IMR-90 (cell line): ENCODE measurements around the gene RTN1. TPM values are rescaled to one million over a fixed set of nuclear protein-coding genes. Genes with fewer than 3 reads are reported as not detected.

Source experiments
- ATAC-seq: fragments of 200-7000 bp; cut with Tn5 transposase; 2 replicates; pipeline ENCODE4 v1.9.1; 2020; ENCODE audit warnings: low read depth, mild to moderate bottlenecking, moderate library complexity
- BruUV-seq: library from RNA; stranded (reverse); fragments of 400-500 nt; replicated peaks from 2 replicates; lab custom pipeline; 2021; lab: Mats Ljungman, UMichigan
- CTCF ChIA-PET: fragments of 300-600 bp; formaldehyde crosslinking; extraction: SDS; loops from one replicate; lab custom pipeline; 2021; ENCODE audit warnings: antibody characterized with exemption; lab: Yijun Ruan, JAX
- POLR2A ChIA-PET: fragments of 300-600 bp; sonication (Branson Sonifier 250); formaldehyde crosslinking; loops from one replicate; lab custom pipeline; 2022; ENCODE audit warnings: antibody characterized with exemption; ENCODE audit not compliant: unreplicated experiment; lab: Charles Lee
- DNase-seq: peaks from one replicate; pipeline ENCODE4 v3.0.0; 2013
- H2AFZ ChIP-seq: replicated peaks from 2 replicates; pipeline ENCODE3; 2013; ENCODE audit warnings: low read length, mild to moderate bottlenecking; ENCODE audit not compliant: poor library complexity
- H2AK5ac ChIP-seq: 2 replicates; pipeline ENCODE4 v1.6.1; 2013; ENCODE audit warnings: low read depth, low read length, inconsistent platforms
- H2AK9ac ChIP-seq: replicated peaks from 2 replicates; pipeline ENCODE3; 2013; ENCODE audit warnings: mild to moderate bottlenecking, low read depth, low read length, moderate library complexity; ENCODE audit not compliant: poor library complexity
- H2BK120ac ChIP-seq: 2 replicates; pipeline ENCODE4 v1.6.1; 2013; ENCODE audit warnings: low read depth, low read length, inconsistent platforms
- H2BK15ac ChIP-seq: 3 replicates; pipeline ENCODE4 v1.6.1; 2013; ENCODE audit warnings: low read depth, low read length, inconsistent platforms
- H2BK20ac ChIP-seq: 2 replicates; pipeline ENCODE4 v1.6.1; 2013; ENCODE audit warnings: low read depth, mild to moderate bottlenecking, inconsistent platforms, low read length, moderate library complexity
- H2BK5ac ChIP-seq: 2 replicates; pipeline ENCODE4 v1.6.1; 2013; ENCODE audit warnings: mild to moderate bottlenecking, low read depth, low read length, inconsistent platforms; ENCODE audit not compliant: poor library complexity, severe bottlenecking
- H3K14ac ChIP-seq: replicated peaks from 2 replicates; pipeline ENCODE4 v1.6.1; 2013; ENCODE audit warnings: low read depth, low read length, inconsistent platforms
- H3K18ac ChIP-seq: 2 replicates; pipeline ENCODE4 v1.6.1; 2013; ENCODE audit warnings: low read depth, low read length, control low read depth
- H3K23ac ChIP-seq: 2 replicates; pipeline ENCODE4 v1.6.1; 2013; ENCODE audit warnings: low read depth, low read length, inconsistent platforms
- H3K27ac ChIP-seq: 2 replicates; pipeline ENCODE4 v1.5.1; 2013; ENCODE audit warnings: mild to moderate bottlenecking, control low read depth, low read length; ENCODE audit not compliant: insufficient read depth
- H3K27me3 ChIP-seq: 2 replicates; pipeline ENCODE4 v1.6.1; 2013; ENCODE audit warnings: low read length; ENCODE audit not compliant: control insufficient read depth, insufficient read depth
- H3K36me3 ChIP-seq: 2 replicates; pipeline ENCODE4 v1.6.1; 2013; ENCODE audit warnings: low read length, mixed read lengths; ENCODE audit not compliant: control insufficient read depth, insufficient read depth
- H3K4ac ChIP-seq: 2 replicates; pipeline ENCODE4 v1.6.1; 2013; ENCODE audit warnings: low read depth, low read length, inconsistent platforms
- H3K4me1 ChIP-seq: 2 replicates; pipeline ENCODE4 v1.6.1; 2013; ENCODE audit warnings: low read length, mixed read lengths; ENCODE audit not compliant: control insufficient read depth, insufficient read depth
- H3K4me2 ChIP-seq: 2 replicates; pipeline ENCODE4 v1.6.1; 2013; ENCODE audit warnings: low read depth, mild to moderate bottlenecking, control low read depth, low read length, moderate library complexity
- H3K4me3 ChIP-seq: 2 replicates; pipeline ENCODE4 v1.5.1; 2013; ENCODE audit warnings: low read depth, mild to moderate bottlenecking, control low read depth, low read length, moderate library complexity; ENCODE audit not compliant: insufficient read depth
- H3K56ac ChIP-seq: 2 replicates; pipeline ENCODE4 v1.6.1; 2013; ENCODE audit warnings: low read length, inconsistent platforms; ENCODE audit not compliant: insufficient read depth; ENCODE audit errors: extremely low read depth
- H3K79me1 ChIP-seq, 2 experiments: 2 replicates each; pipeline ENCODE4 v1.6.1; 2013; ENCODE audit warnings: low read length in 2 of 2, inconsistent platforms in 1 of 2, low read depth in 1 of 2
- H3K9ac ChIP-seq: 2 replicates; pipeline ENCODE4 v1.6.1; 2013; ENCODE audit warnings: low read depth, low read length, control low read depth
- H3K9me1 ChIP-seq: 2 replicates; pipeline ENCODE4 v1.6.1; 2013; ENCODE audit warnings: low read length, inconsistent platforms; ENCODE audit not compliant: insufficient read depth
- H3K9me3 ChIP-seq: 2 replicates; pipeline ENCODE4 v1.6.1; 2013; ENCODE audit warnings: low read length; ENCODE audit not compliant: control insufficient read depth, insufficient read depth
- H4K20me1 ChIP-seq: 2 replicates; pipeline ENCODE4 v1.6.1; 2013; ENCODE audit warnings: low read length, inconsistent platforms; ENCODE audit not compliant: insufficient read depth
- H4K5ac ChIP-seq: 2 replicates; pipeline ENCODE4 v1.6.1; 2013; ENCODE audit warnings: mild to moderate bottlenecking, low read depth, low read length, control low read depth
- H4K8ac ChIP-seq, 2 experiments: 2 replicates each; pipeline ENCODE4 v1.6.1; 2013; ENCODE audit warnings: low read depth in 2 of 2, low read length in 2 of 2, control low read depth in 1 of 2, inconsistent platforms in 1 of 2
- H4K91ac ChIP-seq: 2 replicates; pipeline ENCODE4 v1.6.1; 2013; ENCODE audit warnings: low read depth, low read length, inconsistent platforms; ENCODE audit not compliant: insufficient read depth
- BHLHE40 ChIP-seq: fragments of 150-350 bp; IDR thresholded peaks from 2 replicates; pipeline ENCODE4 v1.6.1; 2016; ENCODE audit warnings: mild to moderate bottlenecking, low read depth, low read length
- ELK1 ChIP-seq: fragments of 150-350 bp; IDR thresholded peaks from 2 replicates; pipeline ENCODE4 v1.6.1; 2016; ENCODE audit warnings: low read depth, mild to moderate bottlenecking, low read length, moderate library complexity, borderline replicate concordance
- MAFK ChIP-seq: IDR thresholded peaks from 2 replicates; pipeline ENCODE4 v1.6.1; 2012; ENCODE audit warnings: low read depth, low read length, improper control_type of control experiment
- MAZ ChIP-seq: IDR thresholded peaks from 2 replicates; pipeline ENCODE4 v1.6.1; 2012; ENCODE audit warnings: low read depth, mild to moderate bottlenecking, low read length, improper control_type of control experiment, moderate library complexity, borderline replicate concordance
- NFE2L2 ChIP-seq: fragments of 150-350 bp; IDR thresholded peaks from 2 replicates; pipeline ENCODE4 v1.6.1; 2016; ENCODE audit warnings: low read depth, mild to moderate bottlenecking, low read length
- POLR2A ChIP-seq: IDR thresholded peaks from 2 replicates; pipeline ENCODE4 v1.6.1; 2012; ENCODE audit warnings: mild to moderate bottlenecking, low read depth, low read length
- RCOR1 ChIP-seq: IDR thresholded peaks from 2 replicates; pipeline ENCODE4 v1.6.1; 2012; ENCODE audit warnings: mild to moderate bottlenecking, low read length, improper control_type of control experiment; ENCODE audit not compliant: insufficient replicate concordance
- SMC3 ChIP-seq: fragments of 150-350 bp; IDR thresholded peaks from 2 replicates; pipeline ENCODE4 v1.6.1; 2016; ENCODE audit warnings: low read depth, mild to moderate bottlenecking, antibody characterized with exemption, low read length, moderate library complexity
- USF2 ChIP-seq: fragments of 150-350 bp; IDR thresholded peaks from 2 replicates; pipeline ENCODE4 v1.6.1; 2017; ENCODE audit warnings: mild to moderate bottlenecking, antibody characterized with exemption, low read length, low read depth
- WGBS, 2 experiments: methylation state at CpG; one replicate each; pipeline versions ENCODE4 v1.1.5 to v1.1.7; 2013; ENCODE audit warnings: missing lambda C conversion rate in 2 of 2; ENCODE audit not compliant: insufficient read length in 1 of 2; ENCODE audit errors: extremely low coverage in 2 of 2; 5-methylcytosine and 5-hydroxymethylcytosine counted together
- dilution Hi-C: fragments of 300-500 bp; cut with HindIII; formaldehyde crosslinking; loops from one replicate; pipeline ENCODE4 v1.14.3; 2018; ENCODE audit warnings: low sequenced_read_pairs; ENCODE audit not compliant: unreplicated experiment
- in situ Hi-C: fragments of 300-500 bp; cut with MboI; formaldehyde crosslinking; loops from 3 replicates; pipeline ENCODE4 v1.14.3; 2019; ENCODE audit warnings: low sequenced_read_pairs, inconsistent platforms, mixed read lengths
- intact Hi-C: fragments of 100-400 bp; cut with micrococcal nuclease; formaldehyde crosslinking; loops from 2 replicates; pipeline ENCODE4 v1.10.0; 2022
- polyA plus RNA-seq, 3 experiments: library from polyadenylated mRNA; depleted of rRNA; stranded (reverse); fragments of >200 nt; gene quantifications; 2 replicates each; pipeline ENCODE4 v1.2.3, GENCODE V29; 2012; ENCODE audit warnings: low replicate concordance in 1 of 3
- total RNA-seq: library from RNA; depleted of rRNA; stranded (reverse); fragments of >200 nt; gene quantifications from 2 replicates; pipeline ENCODE4 v1.2.3, GENCODE V29; 2012

Gene RTN1
- total and polyA plus RNA-seq, 2 of the 4 experiments (the other 2 are of a cell fraction): 0.18 to 0.46 TPM

GRCh38 chr14:59664741-59665140, 205.8 kb downstream of the RTN1 start:
- intact Hi-C loops (no loop called here), dilution Hi-C loops (no loop called here), in situ Hi-C loops (no loop called here)
- BruUV-seq: no TSS peak
- Histone ChIP-seq H4K8ac (no peak overlapping the region), H3K56ac (no peak overlapping the region), H3K4me2 (no peak overlapping the region), H2BK5ac (no peak overlapping the region), H2BK120ac (no peak overlapping the region), H2BK20ac (no peak overlapping the region), H3K4me1 (no peaks in the 10 kb centered on the region), H3K27ac (no peak overlapping the region), H3K79me1 (no peaks in the 10 kb centered on the region), H3K14ac (no peak overlapping the region), H4K5ac (no peak overlapping the region), H4K91ac (no peak overlapping the region), H4K20me1 (no peaks in the 10 kb centered on the region), H3K36me3 (no peaks in the 10 kb centered on the region), H2AFZ (no peak overlapping the region), H3K4ac (no peak overlapping the region), H3K9me3 (no peaks in the 10 kb centered on the region), H2AK9ac (no peak overlapping the region), H3K9me1 (no peaks in the 10 kb centered on the region), H3K23ac (no peak overlapping the region), H3K18ac (no peak overlapping the region), H3K27me3 (no peaks in the 10 kb centered on the region), H2BK15ac (no peak overlapping the region), H2AK5ac (no peak overlapping the region), H3K4me3 (no peak overlapping the region), H3K9ac (no peak overlapping the region)
- no peak for ATAC-seq
- TF ChIP-seq NFE2L2 (no peak), RCOR1 (no peak), MAZ (no peak), POLR2A (no peak), BHLHE40 (no peak), USF2 (no peak), ELK1 (no peak), SMC3 (no peak), MAFK (no peak)
- no CpG with 5 or more reads among the region's 2 CpGs for WGBS, 2 experiments
- no peak for DNase-seq
- ChIA-PET POLR2A (no interaction called here), CTCF (no interaction called here)
